Keratinocyte (primary cell): Measurements from ENCODE around the gene IRAK2.

Source experiments
- EZH2 ChIP-seq: IDR thresholded peaks from one replicate; pipeline ENCODE4 v1.6.1; 2012; ENCODE audit warnings: inconsistent platforms, mild to moderate bottlenecking, low read length, moderate library complexity
- TF ChIP-seq, protein P1 (sequence below), 3 experiments: IDR thresholded peaks in 1 of 3; conservative IDR thresholded peaks in 1 of 3; optimal IDR thresholded peaks in 1 of 3; 2 replicates in 2 of 3; 3 replicates in 1 of 3; pipeline versions ENCODE3 to v1.5.1; 2011; ENCODE audit warnings: low read length in 3 of 3, mild to moderate bottlenecking in 3 of 3, moderate library complexity in 2 of 3, control low read depth in 1 of 3, inconsistent platforms in 1 of 3; ENCODE audit not compliant: insufficient read depth in 2 of 3; ENCODE audit errors: extremely low read depth in 1 of 3

DNA sequence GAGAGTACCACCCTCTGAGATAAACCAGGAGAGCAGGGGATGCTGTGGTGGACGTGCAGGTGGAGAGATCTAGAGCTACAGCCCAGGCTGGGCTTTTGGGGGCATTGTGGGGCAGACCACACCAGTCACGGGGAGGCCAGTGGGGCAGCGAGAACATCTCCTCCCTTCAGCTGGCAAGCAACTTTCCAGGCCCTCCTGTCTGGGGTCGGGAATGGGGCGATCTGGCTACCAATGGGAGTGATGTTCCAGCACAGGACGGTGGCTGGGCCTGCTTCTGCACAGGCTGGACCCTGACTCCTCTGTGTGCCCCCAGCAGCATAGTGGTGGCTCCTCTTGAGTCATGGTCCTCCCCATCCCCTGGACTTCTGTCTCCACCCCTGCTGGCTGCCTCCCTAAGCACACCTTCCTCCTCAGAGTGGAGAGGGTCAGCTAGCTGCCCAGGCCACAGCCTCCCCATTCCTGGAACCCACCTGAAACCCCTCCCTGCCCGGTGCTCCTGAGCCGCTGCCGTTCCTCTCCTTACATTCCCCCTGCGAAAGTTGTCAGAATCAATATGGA, 16.1 kb downstream of the IRAK2 start:
- TF ChIP-seq, protein P1, sequence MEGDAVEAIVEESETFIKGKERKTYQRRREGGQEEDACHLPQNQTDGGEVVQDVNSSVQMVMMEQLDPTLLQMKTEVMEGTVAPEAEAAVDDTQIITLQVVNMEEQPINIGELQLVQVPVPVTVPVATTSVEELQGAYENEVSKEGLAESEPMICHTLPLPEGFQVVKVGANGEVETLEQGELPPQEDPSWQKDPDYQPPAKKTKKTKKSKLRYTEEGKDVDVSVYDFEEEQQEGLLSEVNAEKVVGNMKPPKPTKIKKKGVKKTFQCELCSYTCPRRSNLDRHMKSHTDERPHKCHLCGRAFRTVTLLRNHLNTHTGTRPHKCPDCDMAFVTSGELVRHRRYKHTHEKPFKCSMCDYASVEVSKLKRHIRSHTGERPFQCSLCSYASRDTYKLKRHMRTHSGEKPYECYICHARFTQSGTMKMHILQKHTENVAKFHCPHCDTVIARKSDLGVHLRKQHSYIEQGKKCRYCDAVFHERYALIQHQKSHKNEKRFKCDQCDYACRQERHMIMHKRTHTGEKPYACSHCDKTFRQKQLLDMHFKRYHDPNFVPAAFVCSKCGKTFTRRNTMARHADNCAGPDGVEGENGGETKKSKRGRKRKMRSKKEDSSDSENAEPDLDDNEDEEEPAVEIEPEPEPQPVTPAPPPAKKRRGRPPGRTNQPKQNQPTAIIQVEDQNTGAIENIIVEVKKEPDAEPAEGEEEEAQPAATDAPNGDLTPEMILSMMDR (optimal IDR thresholded peaks at IDR 0.05 in 1 of 3, IDR thresholded peaks at IDR 0.05 in 1 of 3, conservative IDR thresholded peaks at IDR 0.05 in 1 of 3; ENCODE audit: extremely low read depth in 1 of 3, insufficient read depth in 2 of 3, low read length in 3 of 3) = no peak
- TF ChIP-seq EZH2 = no peak
